Small intestine (tissue), 7 donors: ENCODE data around the gene ESPL1. TPM values are rescaled to one million over a fixed set of nuclear protein-coding genes. Genes with fewer than 3 reads are reported as not detected.
A peak's percentile ranks its signal among the peaks of the same experiment; 100 is the strongest.

Source experiments
- DNase-seq, 2 donors: peaks; one replicate each; pipeline versions ENCODE4 v3.0.0 to v3.0.0-alpha.2; 2013
- FAIRE-seq: peaks from 2 replicates; lab custom pipeline; 2012; peaks lifted over from hg19 to GRCh38; lab: Jason Lieb, UNC
- H3K27ac ChIP-seq, 3 donors: one replicate each; pipeline ENCODE4 v1.5.1; 2013; ENCODE audit warnings: low read length in 2 of 3, mild to moderate bottlenecking in 2 of 3, control low read depth in 1 of 3, inconsistent platforms in 1 of 3, low read depth in 1 of 3, moderate library complexity in 1 of 3
- H3K27me3 ChIP-seq, 3 donors: one replicate each; pipeline ENCODE4 v1.6.1; 2013; ENCODE audit warnings: low read length in 3 of 3, inconsistent platforms in 1 of 3; ENCODE audit not compliant: control insufficient read depth in 3 of 3, insufficient read depth in 3 of 3
- H3K36me3 ChIP-seq, 3 donors: one replicate each; pipeline ENCODE4 v1.6.1; 2013; ENCODE audit warnings: low read length in 3 of 3, inconsistent platforms in 1 of 3, low read depth in 1 of 3, mild to moderate bottlenecking in 1 of 3, moderate library complexity in 1 of 3; ENCODE audit not compliant: control insufficient read depth in 3 of 3, insufficient read depth in 2 of 3
- H3K4me1 ChIP-seq, 3 donors: one replicate each; pipeline ENCODE4 v1.6.1; 2013; ENCODE audit warnings: low read length in 2 of 3, inconsistent platforms in 1 of 3, low read depth in 1 of 3, mild to moderate bottlenecking in 1 of 3, moderate library complexity in 1 of 3; ENCODE audit not compliant: control insufficient read depth in 3 of 3, insufficient read depth in 2 of 3
- H3K4me3 ChIP-seq, 3 donors: one replicate each; pipeline ENCODE4 v1.5.1; 2013; ENCODE audit warnings: low read length in 3 of 3, control low read depth in 1 of 3, inconsistent platforms in 1 of 3, low read depth in 1 of 3, mild to moderate bottlenecking in 1 of 3, moderate library complexity in 1 of 3
- H3K9me3 ChIP-seq, 2 donors: one replicate each; pipeline ENCODE4 v1.6.1; 2013; ENCODE audit warnings: low read depth in 1 of 2, low read length in 1 of 2; ENCODE audit not compliant: control insufficient read depth in 2 of 2, insufficient read depth in 1 of 2
- WGBS, 3 donors: extraction: QIAGEN DNeasy Blood & Tissue Kit; methylation state at CpG; one replicate each; pipeline ENCODE4 v1.1.7; 2013; 5-methylcytosine and 5-hydroxymethylcytosine counted together
- polyA plus RNA-seq, 4 donors: library from polyadenylated mRNA; stranded (reverse) in 3 of 4; unstranded in 1 of 4; fragments of 200-250 nt in 3 of 4; fragments of 120-200 nt in 1 of 4; gene quantifications; one replicate each; pipeline versions ENCODE4 v1.2.1 to v1.2.3, GENCODE V29; 2013
- donor health status: healthy with polysubstance abuse.
- donor health status: control.
- donor health status: control.
- donor health status: Bipolar disorder and iron deficiency.
- donor health status: healthy.

The ESPL1 gene
- polyA plus RNA-seq, 4 donors: 8.0 to 48.9 (median 25.5) TPM

GRCh38 chr12:53245286-53245685, 22.8 kb upstream of the ESPL1 start:
- FAIRE-seq (no peak), DNase-seq (no peak)
- Histone ChIP-seq H3K36me3 (no peaks in the 10 kb centered on the region), H3K4me1 (no peaks in the 10 kb centered on the region), H3K27me3 (peaks cover 0 to 22% (median 6%) of the 10 kb centered on the region in 3 donors), H3K4me3 (no peak overlapping the region), H3K27ac (no peak overlapping the region), H3K9me3 (no peaks in the 10 kb centered on the region)
- WGBS, 3 donors: 76 to 81% (median 78%) methylated on average over 3 of the region's 3 CpGs

- FAIRE-seq (no peak), DNase-seq (peak; percentile 77 to 89)
- Histone ChIP-seq H3K4me3 (peak overlapping the region; percentile 76 to 94 (median 83)), H3K27ac (peak overlapping the region; percentile 56 to 93 (median 90)), H3K9me3 (no peaks in the 10 kb centered on the region), H3K4me1 (peaks cover 3 to 15% (median 8%) of the 10 kb centered on the region in 3 donors), H3K27me3 (no peaks in the 10 kb centered on the region), H3K36me3 (peaks cover 4 to 27% (median 7%) of the 10 kb centered on the region in 3 donors)
- WGBS, 3 donors: 0 to 1% (median 1%) methylated on average over 27 to 51 of the region's 51 CpGs
These were observed 16.4 kb upstream of the ESPL1 start for GRCh38 chr12:53251477-53252348.

DNA sequence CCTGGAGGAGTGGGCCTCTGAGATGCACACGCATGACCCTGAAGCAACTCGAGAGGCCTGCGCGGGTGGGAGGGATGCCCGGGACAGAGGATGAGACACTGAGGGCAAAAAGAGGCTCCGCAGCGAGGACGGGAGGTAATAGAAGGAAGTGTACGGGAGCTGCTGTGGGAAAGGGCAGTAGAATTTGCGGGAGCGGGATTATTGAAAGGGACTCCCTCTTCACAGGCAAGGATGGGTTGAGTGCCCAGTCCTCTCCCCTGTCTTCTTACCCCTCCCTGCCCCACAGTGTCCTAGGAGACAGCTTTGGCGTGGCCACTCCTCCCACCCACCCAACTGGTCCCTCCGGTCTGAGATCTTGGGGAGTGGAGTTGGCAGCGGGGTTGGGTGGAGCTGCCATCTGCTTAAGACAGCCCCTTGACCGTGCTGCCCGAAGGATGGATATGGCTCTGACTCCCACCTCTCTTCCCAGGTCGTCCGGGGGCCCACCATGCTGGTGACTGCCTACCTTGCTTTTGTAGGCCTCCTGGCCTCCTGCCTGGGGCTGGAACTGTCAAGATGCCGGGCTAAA, 15.7 kb upstream of the ESPL1 start:
- Histone ChIP-seq H3K27ac (peak overlapping the region; percentile 51 to 93 (median 89)), H3K4me3 (peak overlapping the region; percentile 76 to 94 (median 83)), H3K4me1 (peaks cover 3 to 15% (median 8%) of the 10 kb centered on the region in 3 donors), H3K9me3 (no peaks in the 10 kb centered on the region), H3K36me3 (peaks cover 4 to 27% (median 7%) of the 10 kb centered on the region in 3 donors), H3K27me3 (no peaks in the 10 kb centered on the region)
- DNase-seq (peak; percentile 37 to 46), FAIRE-seq (no peak)
- 9 to 10% (median 10%) methylated on average over 19 of the region's 19 CpGs for WGBS, 3 donors

GRCh38 chr12:53253298-53253697, 14.8 kb upstream of the ESPL1 start:
- Histone ChIP-seq H3K27ac (no peak overlapping the region), H3K27me3 (no peaks in the 10 kb centered on the region), H3K9me3 (no peaks in the 10 kb centered on the region), H3K4me1 (peaks cover 3 to 15% (median 8%) of the 10 kb centered on the region in 3 donors), H3K36me3 (peaks cover 4 to 27% (median 7%) of the 10 kb centered on the region in 3 donors), H3K4me3 (no peak overlapping the region)
- FAIRE-seq: no peak
- 86 to 91% (median 90%) methylated on average over 13 of the region's 13 CpGs for WGBS, 3 donors
- DNase-seq: no peak

- no peak for DNase-seq
- no peak overlapping the region for H3K27ac ChIP-seq
- H3K9me3 ChIP-seq: no peaks in the 10 kb centered on the region
- H3K4me1 ChIP-seq: peaks cover 3 to 15% (median 10%) of the 10 kb centered on the region in 3 donors
- H3K36me3 ChIP-seq: peaks cover 4 to 27% (median 7%) of the 10 kb centered on the region in 3 donors
- H3K27me3 ChIP-seq: no peaks in the 10 kb centered on the region
- 86 to 100% (median 87%) methylated on average over 1 of the region's 1 CpG for WGBS, 3 donors
- no peak for FAIRE-seq
- H3K4me3 ChIP-seq: no peak overlapping the region
These were observed 13.1 kb upstream of the ESPL1 start for GRCh38 chr12:53254816-53255545.

- H3K27me3 ChIP-seq: no peaks in the 10 kb centered on the region
- 73 to 99% (median 84%) methylated on average over 3 of the region's 3 CpGs for WGBS, 3 donors
- DNase-seq (no peak), FAIRE-seq (no peak)
- no peak overlapping the region for H3K4me3 ChIP-seq
- no peaks in the 10 kb centered on the region for H3K9me3 ChIP-seq
- peaks cover 4 to 27% (median 7%) of the 10 kb centered on the region in 3 donors for H3K36me3 ChIP-seq
- peaks cover 3 to 13% (median 10%) of the 10 kb centered on the region in 3 donors for H3K4me1 ChIP-seq
- H3K27ac ChIP-seq: no peak overlapping the region
These were observed 12.1 kb upstream of the ESPL1 start for GRCh38 chr12:53255996-53256395.

DNA sequence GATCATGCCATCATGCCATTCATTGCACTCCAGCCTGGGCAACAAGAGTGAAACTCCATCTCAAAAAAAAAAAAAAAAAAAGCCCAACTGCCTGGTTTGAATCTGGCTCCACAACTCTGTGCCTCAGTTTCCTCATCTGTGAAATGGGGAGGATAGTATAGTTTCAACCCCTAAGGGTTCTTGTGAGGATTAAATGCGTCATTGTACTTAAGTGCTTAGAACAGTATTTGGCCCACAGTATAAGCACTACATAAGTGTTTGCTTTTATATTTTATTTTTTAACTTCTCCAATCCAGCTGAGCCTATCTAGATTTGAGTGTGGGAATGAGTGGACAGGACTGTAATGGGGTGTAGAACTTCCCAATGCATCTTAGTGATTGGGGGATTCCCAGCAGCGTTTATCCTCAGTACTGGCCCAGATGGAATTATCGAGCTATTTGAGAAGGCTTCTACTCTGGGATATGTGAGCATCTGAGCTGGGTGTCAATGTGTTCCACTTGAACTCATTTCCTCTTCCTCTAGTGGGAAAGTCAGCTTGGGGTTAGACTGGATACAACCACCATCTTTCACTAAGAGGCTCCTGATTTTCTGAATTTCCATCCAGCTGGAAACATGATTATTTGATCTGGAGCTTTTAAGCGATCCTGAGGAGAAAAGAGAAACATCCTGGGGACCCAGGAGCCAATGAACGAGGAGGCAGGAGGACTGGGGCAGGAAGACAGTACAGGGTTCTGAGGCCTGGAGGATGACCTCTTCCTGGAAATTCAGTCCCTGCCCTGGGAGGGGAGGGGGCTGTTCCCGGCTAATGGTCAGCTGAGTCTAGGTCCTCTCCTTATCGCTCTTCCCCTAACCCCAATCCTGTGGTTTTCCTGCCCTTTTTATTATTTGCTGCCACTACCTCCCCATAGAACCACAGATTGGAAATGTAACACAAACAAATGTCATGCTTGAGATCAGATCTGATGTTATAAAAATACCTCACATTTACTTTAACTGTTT, 9.3 kb upstream of the ESPL1 start:
- Histone ChIP-seq H3K36me3 (peaks cover under 1 to 18% (median 6%) of the 10 kb centered on the region in 3 donors), H3K27me3 (no peaks in the 10 kb centered on the region), H3K4me3 (no peak overlapping the region), H3K27ac (peak overlapping the region in 1 of 3 donors; percentile 50), H3K4me1 (peaks cover 0 to 3% (median 0%) of the 10 kb centered on the region in 3 donors), H3K9me3 (no peaks in the 10 kb centered on the region)
- FAIRE-seq (no peak), DNase-seq (no peak)
- whole genome bisulfite sequencing, 3 donors: 62 to 83% (median 78%) methylated on average over 7 of the region's 7 CpGs
